Stimulated activated CD4-positive, alpha-beta T cell treated with anti-CD3 and anti-CD28 coated beads, Interleukin-4, amount 100 ng/mL, for 24 hours (primary cell): ENCODE measurements around the gene SERTAD2.

Source experiments
- DNase-seq: peaks from one replicate; pipeline ENCODE4 v3.0.0-alpha.2; 2020

The SERTAD2 gene

DNA sequence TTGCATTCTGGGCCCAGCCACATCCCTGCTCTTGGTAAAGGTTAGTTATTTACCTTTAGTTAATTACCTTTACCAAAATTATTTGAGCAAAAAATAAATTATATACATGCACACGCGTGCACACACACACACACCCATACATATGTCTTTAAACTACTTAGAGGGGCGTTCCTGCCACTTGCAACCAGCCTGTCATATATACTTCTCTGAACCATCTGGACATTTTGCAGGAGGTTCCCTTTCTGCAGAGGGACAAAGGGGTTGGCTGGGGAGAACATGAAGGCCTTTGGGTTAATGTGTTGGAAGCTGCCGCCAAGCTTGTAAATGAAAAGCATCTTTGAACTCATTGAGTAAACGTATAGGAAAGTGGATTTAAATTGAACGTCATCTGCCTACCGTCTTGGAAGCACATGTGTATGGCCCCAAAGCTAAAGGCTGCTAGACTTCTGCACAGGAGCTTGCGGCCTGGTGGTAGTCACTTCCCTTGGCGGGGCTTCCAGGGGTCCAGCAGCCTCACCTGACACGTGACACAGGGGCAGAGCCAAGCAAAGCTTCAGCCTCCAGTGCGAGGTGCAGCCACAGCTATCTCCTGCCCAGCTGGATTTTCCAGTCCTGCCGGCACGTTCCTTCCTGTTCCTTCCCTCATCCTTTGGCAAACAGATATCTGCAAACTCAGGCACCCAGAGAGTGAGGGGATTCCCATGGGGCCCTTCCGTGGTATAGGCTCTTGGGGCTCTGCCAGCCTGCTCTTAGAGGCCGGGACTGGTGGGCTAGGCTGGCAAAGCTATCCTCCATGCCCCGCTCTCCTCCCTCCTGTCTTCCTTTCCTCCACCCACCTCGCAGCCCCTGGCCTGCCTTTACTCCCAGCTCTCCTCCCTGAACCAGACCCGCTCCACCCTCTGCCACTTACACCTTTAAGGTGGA is 46.1 kb downstream of the SERTAD2 start:
- DNase-seq, result no peak

DNA sequence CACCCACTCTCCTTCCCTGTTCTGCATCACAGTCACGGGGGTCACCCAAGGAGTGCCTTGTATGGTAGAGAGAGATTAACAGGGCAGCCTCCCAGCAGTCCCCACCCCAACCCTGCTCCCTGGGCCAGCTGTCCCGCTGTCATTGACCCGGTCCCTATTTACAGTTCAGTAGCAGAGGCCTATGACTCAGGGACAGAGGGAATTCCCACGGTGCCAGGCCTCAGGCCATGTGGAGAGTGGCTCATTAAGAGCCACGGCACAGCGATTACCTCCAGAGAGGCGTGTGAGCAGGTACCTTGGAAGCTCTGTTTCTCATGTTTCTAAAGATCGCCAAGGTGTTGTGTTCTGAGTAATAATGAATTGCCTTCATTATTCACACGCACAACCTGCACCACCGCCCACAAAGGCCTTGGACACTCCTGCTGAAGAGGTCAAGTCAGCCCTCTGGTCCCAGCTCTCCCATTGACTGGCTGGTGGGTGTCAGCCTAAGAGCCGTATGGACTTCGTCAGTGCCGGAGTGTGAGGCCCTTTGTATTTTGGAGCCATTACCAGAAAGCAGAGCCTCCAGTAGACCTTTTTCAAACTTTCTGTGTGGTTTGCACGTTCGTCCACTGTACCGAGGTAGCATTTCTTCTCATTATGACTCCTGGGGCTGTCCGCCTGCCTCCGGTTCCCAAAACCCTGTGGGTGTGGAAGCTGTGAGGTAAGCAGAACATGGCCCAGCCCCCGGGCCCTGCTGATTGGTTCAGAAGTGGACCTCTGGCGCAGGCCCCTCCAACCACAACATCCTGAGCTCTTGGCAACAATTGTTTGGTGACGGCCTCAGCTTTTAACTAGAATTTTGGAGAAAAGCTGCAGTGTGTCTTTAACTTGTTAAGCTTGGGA is 47.0 kb downstream of the SERTAD2 start:
- peak; percentile 85 for DNase-seq

DNA sequence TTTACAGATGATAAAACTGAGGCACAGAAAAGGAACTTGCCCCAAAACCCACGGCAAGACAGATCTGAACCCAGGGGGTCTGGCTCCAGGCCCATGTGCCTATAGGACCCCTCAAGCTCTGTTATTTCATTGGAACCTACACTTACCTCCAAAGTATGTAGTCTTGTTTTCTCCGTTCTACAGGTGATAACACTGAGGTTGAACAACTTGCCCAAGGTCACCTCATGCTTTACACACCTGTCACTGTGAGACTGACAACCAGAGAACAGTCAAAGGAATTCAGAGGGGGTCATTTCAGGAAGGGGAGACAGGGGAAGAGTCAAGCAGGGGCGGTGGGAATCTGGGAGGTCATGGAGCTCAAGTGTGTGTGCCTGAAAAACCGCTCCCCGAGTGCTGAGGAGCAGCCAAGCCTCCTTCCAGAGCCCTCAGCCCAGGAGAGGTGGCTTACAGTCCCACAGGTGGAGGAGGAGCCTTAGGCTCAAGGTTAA is 47.7 kb downstream of the SERTAD2 start:
- DNase-seq, result no peak

DNA sequence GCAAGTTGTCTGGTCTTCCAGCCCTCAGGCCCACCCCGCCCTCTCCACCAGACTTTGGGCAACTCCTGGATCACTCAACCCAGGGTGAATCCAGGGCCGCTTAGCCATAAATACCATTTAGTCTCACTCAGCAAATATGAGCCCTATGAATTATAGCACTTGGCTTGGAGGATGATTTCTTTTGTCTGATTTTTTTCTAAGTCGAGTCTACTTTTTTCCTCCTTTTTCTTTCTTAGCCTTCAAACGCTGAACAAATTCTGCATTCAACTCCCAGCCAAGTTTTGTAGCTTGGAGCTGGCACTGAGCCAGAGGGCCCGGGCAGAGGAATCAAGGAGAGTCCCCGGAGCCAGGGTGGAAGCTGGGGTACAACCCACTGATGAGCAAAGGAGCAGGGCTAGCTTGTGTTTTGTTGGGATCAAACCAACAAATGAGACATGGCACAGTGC is 48.7 kb downstream of the SERTAD2 start:
- no peak for DNase-seq

DNA sequence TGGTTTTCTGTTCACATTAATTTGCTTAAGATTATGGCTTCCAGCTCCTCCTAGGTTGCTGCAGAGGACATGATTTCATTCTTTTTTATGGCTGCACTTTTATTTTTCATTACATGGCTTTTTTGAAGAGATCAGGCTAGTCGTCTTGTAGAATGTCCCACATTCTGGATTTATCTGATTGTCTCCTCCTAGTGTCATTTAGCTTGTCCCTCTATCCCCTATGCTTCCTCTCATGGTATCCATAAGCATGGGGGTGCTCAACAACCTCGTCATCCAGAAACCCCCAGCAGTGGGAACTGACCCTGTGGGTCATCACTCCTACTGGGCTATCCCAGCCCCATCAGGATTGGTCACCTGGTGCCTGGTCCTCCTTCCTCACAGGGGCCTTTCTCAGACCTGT is 49.6 kb downstream of the SERTAD2 start:
- DNase-seq, result no peak

DNA sequence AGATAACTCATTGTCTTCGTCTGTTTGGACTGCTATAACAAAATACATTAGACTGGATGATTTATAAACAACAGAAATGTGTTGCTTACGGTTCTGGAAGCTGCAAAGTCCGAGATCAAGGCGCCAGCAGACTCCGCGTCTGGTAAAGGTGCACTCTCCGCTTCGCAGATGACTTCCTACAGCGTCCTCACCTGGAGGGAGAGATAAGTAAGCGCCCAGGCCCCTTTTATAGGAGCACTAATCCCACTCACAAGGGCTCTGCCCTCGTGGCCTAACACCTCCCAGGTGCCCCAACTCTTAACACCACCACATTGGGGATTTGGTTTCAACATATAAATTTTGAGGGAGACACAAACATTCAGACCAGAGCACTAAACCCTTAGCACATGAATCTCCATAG is 51.3 kb downstream of the SERTAD2 start:
- DNase-seq, result no peak

DNA sequence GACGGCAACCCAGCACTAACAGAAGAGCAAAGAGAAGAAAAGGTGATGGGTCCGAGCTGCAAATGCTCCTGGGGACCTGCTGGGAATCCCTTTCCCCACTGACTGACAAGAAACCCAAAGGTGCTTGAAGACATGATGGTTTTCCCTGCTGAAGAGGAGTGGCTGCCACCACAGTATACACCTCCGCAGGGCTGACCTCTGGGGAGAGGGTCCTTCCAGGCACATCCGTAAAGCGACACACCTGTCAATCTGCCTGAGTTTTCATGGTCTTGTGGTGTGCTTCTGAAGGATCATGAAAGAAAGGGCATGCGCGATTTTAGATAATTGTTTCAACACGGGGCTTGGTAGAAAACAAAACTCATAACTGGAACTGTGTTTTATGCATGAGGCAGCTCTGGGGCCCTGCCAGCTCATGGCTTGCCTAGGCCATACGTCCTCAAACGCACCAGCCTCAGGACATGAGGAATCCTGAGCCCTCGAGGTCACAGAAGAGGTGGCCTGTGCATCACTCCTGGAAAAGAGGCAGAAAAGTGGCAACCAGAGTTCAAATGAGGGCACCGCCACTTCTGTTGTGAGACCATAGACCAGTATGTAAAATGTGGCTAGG is 51.8 kb downstream of the SERTAD2 start:
- DNase-seq, result no peak

DNA sequence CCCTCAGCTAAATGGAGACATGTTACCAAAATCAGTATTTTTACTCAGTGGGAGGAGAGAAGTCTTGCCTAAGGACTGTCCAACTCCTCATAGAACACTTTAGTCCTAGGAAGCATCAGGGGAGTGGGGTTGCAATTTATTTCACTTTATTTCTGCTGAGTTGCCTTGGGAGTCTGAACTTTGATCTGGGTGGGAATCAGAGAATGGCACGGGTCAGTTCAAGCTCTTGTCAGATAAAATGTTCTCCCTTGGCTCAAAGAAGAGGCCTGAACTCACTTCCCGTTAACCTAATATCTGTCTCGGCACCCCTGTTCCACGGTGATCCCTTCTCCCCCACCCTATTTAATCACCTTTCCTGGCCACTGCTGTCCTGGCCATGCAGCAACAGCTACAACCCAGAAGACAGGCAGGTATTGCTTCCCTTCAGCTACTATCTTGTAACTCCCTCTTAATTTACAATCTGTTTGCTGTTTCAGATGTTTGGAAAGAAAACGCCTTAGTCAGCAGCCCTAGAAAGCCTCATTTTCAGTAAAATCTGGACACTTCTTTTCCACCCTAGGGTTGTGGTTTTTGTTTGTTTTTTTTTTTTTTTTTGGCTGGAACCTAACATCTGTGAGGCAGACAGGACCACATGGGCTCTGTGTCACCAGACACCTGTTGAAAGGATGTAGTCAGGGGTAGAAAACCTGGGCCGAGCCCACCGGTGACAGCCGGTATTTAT is 52.5 kb downstream of the SERTAD2 start:
- DNase-seq, result no peak

DNA sequence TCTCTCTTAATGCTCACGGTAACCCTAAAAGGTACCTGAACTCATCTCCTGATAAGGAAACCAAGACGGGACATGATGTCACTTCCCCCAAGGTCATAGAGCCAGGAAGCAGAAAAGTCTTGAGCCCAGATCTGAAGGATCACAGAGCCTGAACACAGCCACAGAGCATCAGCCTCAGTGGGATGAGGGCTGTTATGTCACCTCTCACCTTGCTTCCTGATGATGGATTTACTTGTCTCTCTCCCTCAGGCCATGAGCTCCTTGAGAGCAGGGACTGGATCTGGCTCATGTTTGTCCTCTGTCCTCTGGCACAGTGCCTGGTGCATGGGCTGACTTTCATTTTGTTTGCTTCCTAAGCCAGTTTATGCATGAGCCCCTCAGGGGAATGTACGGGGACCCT is 54.2 kb downstream of the SERTAD2 start:
- DNase-seq, result no peak

DNA sequence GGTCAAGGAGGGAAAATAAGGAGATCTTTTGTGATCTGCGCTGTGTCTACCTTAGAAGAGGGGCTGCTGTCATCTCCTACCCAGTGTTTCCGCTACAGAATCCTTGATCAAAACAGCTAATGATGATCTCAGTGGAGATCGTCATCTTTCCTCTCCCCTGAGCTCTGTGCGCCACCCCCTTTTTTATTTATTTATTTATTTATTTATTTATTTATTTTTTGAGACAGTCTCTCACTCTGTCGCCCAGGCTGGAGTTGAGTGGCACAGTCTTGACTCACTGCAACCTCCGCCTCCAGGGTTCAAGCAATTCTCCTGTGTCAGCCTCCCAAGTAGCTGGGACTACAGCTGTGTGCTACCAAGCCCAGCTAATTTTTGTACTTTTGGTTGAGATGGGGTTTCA is 55.5 kb downstream of the SERTAD2 start:
- no peak for DNase-seq

DNA sequence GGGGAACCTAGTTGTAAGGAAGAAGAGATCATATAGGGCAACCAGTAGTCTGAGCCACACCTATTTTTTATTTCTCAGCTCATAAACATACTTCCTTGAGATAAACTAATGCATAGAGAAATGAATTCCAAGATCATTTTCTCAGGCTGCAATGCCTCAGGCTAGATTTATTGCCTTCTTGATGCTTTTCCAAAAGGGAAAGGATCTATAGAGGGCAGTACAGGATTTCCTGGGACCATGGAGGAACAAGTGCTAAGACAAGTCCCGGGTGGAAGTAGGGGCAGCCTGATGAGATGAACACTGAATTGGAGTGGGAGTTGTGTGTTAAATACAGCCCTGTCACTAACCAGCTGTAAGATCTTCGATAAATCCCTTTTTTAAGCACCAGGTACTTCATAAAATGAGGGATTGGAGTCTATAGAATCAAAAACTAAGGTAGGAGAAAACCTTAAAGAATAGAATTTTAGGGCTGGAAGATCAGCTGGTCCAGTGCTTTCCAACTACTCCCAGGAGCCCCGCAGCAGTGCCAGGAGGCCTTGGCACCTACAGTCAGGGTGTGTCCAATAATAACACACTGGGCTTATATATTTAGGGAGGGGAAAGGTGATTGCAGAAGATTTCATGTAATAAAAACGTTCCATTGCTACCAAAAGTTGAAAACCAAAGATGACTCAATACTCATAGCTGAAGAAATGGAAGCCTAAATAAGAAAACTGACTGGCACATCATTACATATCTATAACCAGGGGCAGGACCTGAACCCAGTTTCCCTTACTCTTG is 58.1 kb downstream of the SERTAD2 start:
- DNase-seq, result no peak

DNA sequence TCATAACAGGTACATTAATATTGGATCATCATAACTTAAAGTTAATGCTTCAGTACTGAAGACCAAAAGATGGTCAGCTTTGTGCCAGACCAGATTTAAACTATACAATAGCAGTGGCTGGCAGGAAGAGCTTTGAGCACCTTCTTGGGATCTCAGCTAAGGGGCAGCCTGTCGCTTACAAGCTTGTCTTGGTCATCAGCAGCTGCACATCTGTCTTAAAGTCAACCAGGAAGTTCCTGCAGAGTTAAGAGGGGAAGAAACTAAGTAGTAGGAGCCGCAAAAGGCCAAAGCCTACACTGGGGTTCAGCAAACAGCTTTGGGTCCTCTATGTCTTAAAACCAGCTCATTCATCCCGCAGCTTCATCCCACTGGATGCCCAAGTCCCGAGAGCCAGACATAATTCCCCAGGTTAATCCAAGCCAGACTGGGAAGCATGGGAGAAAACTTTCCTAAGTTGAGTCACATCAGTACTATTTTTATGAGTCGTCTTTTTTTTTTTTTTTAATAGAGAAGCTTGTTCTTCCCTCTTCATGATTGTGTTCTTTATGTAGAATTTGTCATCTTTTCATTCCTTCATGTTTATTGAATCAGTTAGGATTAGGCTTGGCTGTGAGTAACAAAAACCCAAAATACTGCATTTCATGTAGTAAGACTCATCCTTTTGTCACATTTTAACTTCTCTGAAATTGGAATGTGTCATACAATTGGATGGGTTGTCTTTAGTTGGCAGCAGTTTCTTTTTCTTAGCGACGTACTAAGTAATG is 59.3 kb downstream of the SERTAD2 start:
- no peak for DNase-seq

DNA sequence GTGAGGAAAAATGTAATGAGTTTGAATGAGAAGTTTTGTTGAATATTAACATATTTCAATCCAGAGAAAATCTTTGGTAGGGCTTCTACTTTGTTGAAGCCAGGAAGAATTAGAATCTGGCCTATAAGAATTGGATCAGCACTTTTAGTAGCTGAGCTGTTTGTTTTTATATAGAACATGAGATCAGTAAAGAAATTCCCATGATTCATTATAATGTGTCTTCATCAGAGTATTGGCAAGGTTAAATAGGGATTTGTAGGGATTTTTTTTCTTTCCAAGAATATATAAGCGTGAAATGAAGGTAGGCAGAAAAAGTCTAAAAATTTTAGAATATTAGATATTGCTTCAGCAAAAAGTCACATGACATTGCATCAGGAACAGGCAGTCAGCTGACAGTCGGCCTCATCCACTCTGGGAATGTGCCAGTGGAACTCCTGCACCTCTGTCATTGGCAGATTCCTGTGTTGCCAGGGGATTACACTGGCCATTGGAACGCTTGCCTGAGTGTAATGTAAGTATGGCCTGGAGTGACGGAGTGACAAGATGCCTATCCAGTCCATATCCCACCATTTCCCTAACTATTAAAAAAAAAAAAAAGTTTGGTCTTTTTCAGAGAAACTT is 60.6 kb downstream of the SERTAD2 start:
- no peak for DNase-seq

DNA sequence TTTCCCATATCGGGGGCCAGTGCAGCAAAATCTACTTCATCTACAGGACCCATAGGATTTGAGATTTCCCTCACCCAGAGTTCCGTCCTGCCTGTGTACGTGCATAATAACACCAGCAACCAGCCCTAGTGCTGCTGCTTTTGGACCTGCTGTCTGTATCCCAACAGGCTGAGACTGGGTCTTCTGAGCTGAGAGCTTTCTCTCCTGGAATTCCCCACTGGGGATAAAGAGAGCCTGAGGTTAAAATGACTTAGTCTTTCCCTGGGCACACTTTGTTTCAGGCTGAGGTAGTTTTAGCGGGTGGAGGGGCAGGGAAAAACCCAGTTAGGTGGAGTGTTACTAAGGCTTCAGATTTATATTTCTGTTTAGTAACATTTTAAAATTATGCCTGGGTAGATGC is 62.5 kb downstream of the SERTAD2 start:
- DNase-seq, result no peak

DNA sequence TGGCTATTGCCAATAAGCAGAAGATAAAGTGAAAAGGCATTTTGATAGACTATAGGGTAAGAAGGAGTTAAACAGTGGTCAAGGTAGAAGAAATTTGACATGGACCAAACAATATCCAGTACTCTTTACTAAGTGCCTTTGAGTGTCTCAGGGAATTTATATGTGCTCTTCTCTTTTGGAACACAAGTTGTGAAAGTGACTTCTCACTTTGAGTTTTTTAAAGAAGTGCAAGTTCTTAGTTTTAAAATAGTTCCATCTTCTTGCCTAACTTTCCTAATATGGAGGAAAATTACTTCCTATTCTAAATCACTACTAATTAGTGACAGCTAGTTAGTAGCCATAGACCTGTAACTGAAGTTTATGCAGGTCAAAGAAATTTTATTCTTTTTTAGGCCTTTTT is 66.2 kb downstream of the SERTAD2 start:
- no peak for DNase-seq

DNA sequence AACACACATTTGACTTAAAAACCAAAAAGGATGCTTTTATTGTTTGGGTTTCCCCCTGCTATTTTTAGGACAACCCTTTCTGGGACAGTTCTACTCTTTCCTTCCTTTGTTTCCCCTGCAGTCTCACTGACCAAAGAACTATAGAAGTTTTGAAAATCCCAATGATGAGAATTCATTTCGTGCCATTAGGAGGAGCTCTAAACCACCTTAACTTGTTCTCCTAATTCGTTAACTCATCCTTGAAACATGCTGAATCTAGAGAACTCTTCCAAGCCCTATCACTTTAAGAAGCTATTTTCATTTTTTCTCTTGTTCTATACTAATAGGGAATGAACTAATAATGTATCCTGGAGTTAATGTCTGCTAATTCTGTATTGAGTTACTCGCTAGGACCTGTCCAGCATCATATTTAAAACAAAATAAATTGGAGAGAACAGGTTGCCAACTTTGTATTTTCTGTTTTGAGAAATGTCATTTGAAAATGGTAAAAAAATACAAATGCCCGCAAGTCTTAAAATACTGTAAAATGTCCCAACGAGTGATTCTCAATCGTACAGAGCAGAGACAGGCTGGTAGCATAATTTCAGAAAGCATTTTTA is 66.7 kb downstream of the SERTAD2 start:
- no peak for DNase-seq

DNA sequence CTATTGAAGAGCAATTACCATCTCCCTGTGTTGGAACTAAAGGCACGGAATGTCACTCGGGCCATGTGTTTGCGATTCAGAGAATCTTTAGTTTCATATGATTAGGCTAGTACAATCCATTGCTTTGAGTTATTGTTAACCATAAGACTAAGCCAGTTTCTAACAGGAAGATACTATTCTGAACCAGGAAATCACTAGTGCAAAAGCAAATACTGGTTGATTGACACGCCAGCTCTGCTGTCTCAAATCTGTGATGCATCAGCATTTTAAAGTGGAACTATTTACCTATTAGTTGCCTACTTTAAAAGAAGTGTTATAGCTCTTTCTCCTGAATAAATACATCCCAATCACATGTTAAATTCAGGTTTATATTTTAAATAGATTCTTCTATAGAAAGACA is 67.7 kb downstream of the SERTAD2 start:
- DNase-seq, result no peak

DNA sequence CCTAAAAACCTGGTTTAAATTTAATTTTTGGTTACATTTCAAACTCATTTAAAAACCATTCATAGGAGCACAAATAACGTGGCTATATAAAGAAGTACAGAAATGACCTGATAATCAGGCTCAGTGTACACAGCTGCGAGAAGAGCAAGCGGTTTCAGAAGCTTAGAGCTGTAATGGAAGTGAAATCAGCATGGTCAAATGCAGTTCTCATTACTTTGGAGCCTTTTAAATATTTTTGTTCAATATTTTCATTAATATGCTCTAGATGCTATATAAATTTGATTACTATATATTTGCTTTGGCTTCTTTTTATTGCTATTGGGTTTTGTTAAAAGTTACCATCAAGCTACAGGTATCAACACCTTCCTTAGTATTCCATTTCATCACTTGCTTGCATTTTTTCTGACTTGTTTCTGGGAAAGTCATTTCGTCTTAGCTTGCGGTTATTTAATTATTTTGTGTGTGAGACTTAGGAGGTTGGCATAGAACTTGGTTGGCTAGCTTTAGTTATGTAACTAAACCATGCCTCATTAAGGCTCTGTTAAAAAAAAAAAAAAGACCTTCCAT is 70.9 kb downstream of the SERTAD2 start:
- no peak for DNase-seq

DNA sequence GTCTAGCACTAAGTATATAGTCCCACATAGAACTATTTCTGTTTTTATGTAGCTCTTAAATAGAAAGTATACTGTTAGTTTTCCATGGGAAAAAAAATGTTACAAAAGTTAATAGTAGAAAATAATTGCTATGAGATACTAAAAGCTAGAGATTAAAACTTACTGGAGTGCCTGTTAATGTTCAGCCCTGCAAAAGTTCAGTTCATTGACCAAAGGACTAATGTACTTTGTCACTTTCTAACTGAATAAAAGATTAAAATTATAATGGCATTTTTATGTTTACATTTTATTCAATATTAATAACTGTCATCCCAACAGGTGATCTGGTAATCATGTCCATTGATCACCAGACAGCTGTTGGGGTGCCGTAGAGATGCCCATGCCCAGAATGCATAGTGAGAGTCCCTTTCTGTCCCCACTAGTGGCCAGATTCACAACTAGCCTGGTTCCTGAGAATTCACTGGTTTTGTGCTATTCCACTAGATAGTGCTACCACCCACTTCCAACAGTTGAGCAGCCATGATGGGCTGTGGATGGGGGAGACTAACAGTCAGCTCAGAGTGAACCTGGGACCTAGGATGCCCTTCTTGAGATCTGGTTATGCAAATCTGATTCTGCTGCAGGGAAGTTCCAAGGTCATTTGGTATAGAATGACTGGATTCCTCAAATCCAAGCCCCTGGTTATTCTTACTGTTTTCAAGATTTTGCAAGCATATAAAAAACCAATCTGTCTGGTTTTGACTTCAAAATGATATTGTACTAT is 71.8 kb downstream of the SERTAD2 start:
- no peak for DNase-seq
